Astrocyte (in vitro differentiated cells and primary cell): ENCODE results near the gene PRKCI. TPM values are rescaled to one million over a fixed set of nuclear protein-coding genes. Genes with fewer than 3 reads are reported as not detected.

Source experiments
- DNase-seq: peaks from one replicate; pipeline ENCODE4 v3.0.0-alpha.2; 2010; ENCODE audit warnings: low read depth
- FAIRE-seq: peaks from 2 replicates; lab custom pipeline; 2011; peaks lifted over from hg19 to GRCh38; lab: Jason Lieb, UNC
- H2AFZ ChIP-seq: 2 replicates; pipeline ENCODE4 v1.6.0; 2012; ENCODE audit warnings: low read depth, low read length, inconsistent platforms
- H3K27ac ChIP-seq: 2 replicates; pipeline ENCODE4 v1.5.1; 2011; ENCODE audit warnings: low read depth, low read length, inconsistent platforms
- H3K27me3 ChIP-seq: 2 replicates; pipeline ENCODE4 v1.6.0; 2011; ENCODE audit warnings: low read length, inconsistent platforms; ENCODE audit not compliant: insufficient read depth
- H3K36me3 ChIP-seq: 2 replicates; pipeline ENCODE4 v1.5.1; 2011; ENCODE audit warnings: low read length, inconsistent platforms; ENCODE audit not compliant: insufficient read depth
- H3K4me1 ChIP-seq: 2 replicates; pipeline ENCODE4 v1.5.1; 2011; ENCODE audit warnings: low read length, inconsistent platforms; ENCODE audit not compliant: insufficient read depth
- H3K4me2 ChIP-seq: 2 replicates; pipeline ENCODE4 v1.6.0; 2012; ENCODE audit warnings: low read length, inconsistent platforms
- H3K4me3 ChIP-seq: 2 replicates; pipeline ENCODE4 v1.5.1; 2011; ENCODE audit warnings: low read depth, mild to moderate bottlenecking, low read length, inconsistent platforms; ENCODE audit not compliant: insufficient read depth
- H3K79me2 ChIP-seq: 2 replicates; pipeline ENCODE4 v1.6.0; 2012; ENCODE audit warnings: mild to moderate bottlenecking, low read length, inconsistent platforms; ENCODE audit not compliant: insufficient read depth
- H3K9ac ChIP-seq: 2 replicates; pipeline ENCODE4 v1.6.0; 2012; ENCODE audit warnings: mild to moderate bottlenecking, low read length, inconsistent platforms
- H3K9me3 ChIP-seq: 2 replicates; pipeline ENCODE4 v1.5.1; 2012; ENCODE audit warnings: low read depth, mild to moderate bottlenecking, low read length, inconsistent platforms; ENCODE audit not compliant: insufficient read depth
- H4K20me1 ChIP-seq: 2 replicates; pipeline ENCODE4 v1.6.0; 2012; ENCODE audit warnings: low read length, inconsistent platforms; ENCODE audit not compliant: insufficient read depth
- H3K27ac Mint-ChIP-seq: one replicate; pipeline ENCODE4 v1.8.0; 2021; ENCODE audit warnings: mild to moderate bottlenecking, mixed read lengths; ENCODE audit not compliant: unreplicated experiment
- H3K27me3 Mint-ChIP-seq: one replicate; pipeline ENCODE4 v1.8.0; 2021; ENCODE audit warnings: low read depth, mixed read lengths; ENCODE audit not compliant: unreplicated experiment
- H3K36me3 Mint-ChIP-seq: one replicate; pipeline ENCODE4 v1.8.0; 2021; ENCODE audit warnings: low read depth, mixed read lengths; ENCODE audit not compliant: unreplicated experiment
- H3K4me1 Mint-ChIP-seq: one replicate; pipeline ENCODE4 v1.8.0; 2021; ENCODE audit warnings: low read depth, mixed read lengths; ENCODE audit not compliant: unreplicated experiment
- H3K4me3 Mint-ChIP-seq: one replicate; pipeline ENCODE4 v1.8.0; 2021; ENCODE audit warnings: mild to moderate bottlenecking, moderate library complexity, mixed read lengths; ENCODE audit not compliant: unreplicated experiment
- H3K9me3 Mint-ChIP-seq: one replicate; pipeline ENCODE4 v1.8.0; 2021; ENCODE audit warnings: mild to moderate bottlenecking, mixed read lengths; ENCODE audit not compliant: unreplicated experiment
- EZH2 ChIP-seq: IDR thresholded peaks from 2 replicates; pipeline ENCODE4 v1.6.1; 2012; ENCODE audit warnings: mild to moderate bottlenecking, low read length, inconsistent platforms; ENCODE audit not compliant: insufficient read depth
- total RNA-seq: library from RNA; stranded (reverse); gene quantifications from 2 replicates; pipeline ENCODE4 v1.2.1, GENCODE V29; 2021
- TF ChIP-seq, protein P1 (sequence below): IDR thresholded peaks from 2 replicates; pipeline ENCODE4 v1.5.1; 2011; ENCODE audit warnings: low read depth, mild to moderate bottlenecking, inconsistent platforms, low read length, moderate library complexity; ENCODE audit not compliant: insufficient read depth

Gene PRKCI
- total RNA-seq, 1 donor from 2014 or later: 65.2 TPM

DNA sequence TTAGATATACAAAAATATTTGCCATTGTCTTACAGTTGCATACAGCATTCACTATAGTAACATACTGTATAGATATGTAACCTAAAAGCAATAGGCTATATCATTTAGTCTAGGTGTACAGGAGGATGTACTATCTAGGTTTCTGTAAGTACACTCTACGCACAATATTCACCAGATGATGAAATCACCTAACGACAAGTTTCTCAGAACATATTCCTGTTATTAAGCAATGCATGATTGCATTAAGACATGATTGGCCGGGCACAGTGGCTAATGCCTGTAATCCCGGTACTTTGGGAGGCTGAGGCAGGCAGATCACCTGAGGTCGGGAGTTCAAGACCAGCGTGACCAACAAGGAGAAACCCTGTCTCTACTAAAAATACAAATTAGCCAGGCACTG lies 14.5 kb upstream of the PRKCI start:
- H3K27ac Mint-ChIP-seq: no peak overlapping the region
- no peak overlapping the region for H3K4me2 ChIP-seq
- H2AFZ ChIP-seq: no peak overlapping the region
- no peaks in the 10 kb centered on the region for H3K4me1 Mint-ChIP-seq
- no peaks in the 10 kb centered on the region for H3K36me3 Mint-ChIP-seq
- H3K9ac ChIP-seq: no peak overlapping the region
- no peaks in the 10 kb centered on the region for H3K36me3 ChIP-seq
- H3K9me3 ChIP-seq: no peaks in the 10 kb centered on the region
- no peak overlapping the region for H3K4me3 ChIP-seq
- no peaks in the 10 kb centered on the region for H3K79me2 ChIP-seq
- TF ChIP-seq, protein P1, sequence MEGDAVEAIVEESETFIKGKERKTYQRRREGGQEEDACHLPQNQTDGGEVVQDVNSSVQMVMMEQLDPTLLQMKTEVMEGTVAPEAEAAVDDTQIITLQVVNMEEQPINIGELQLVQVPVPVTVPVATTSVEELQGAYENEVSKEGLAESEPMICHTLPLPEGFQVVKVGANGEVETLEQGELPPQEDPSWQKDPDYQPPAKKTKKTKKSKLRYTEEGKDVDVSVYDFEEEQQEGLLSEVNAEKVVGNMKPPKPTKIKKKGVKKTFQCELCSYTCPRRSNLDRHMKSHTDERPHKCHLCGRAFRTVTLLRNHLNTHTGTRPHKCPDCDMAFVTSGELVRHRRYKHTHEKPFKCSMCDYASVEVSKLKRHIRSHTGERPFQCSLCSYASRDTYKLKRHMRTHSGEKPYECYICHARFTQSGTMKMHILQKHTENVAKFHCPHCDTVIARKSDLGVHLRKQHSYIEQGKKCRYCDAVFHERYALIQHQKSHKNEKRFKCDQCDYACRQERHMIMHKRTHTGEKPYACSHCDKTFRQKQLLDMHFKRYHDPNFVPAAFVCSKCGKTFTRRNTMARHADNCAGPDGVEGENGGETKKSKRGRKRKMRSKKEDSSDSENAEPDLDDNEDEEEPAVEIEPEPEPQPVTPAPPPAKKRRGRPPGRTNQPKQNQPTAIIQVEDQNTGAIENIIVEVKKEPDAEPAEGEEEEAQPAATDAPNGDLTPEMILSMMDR: no peak
- no peak for TF ChIP-seq EZH2
- H3K27ac ChIP-seq: no peak overlapping the region
- no peaks in the 10 kb centered on the region for H3K9me3 Mint-ChIP-seq
- no peak for DNase-seq
- no peaks in the 10 kb centered on the region for H3K4me1 ChIP-seq
- H4K20me1 ChIP-seq: no peaks in the 10 kb centered on the region
- FAIRE-seq: no peak
- no peaks in the 10 kb centered on the region for H3K27me3 ChIP-seq
- H3K4me3 Mint-ChIP-seq: no peak overlapping the region
- H3K27me3 Mint-ChIP-seq: no peaks in the 10 kb centered on the region

DNA sequence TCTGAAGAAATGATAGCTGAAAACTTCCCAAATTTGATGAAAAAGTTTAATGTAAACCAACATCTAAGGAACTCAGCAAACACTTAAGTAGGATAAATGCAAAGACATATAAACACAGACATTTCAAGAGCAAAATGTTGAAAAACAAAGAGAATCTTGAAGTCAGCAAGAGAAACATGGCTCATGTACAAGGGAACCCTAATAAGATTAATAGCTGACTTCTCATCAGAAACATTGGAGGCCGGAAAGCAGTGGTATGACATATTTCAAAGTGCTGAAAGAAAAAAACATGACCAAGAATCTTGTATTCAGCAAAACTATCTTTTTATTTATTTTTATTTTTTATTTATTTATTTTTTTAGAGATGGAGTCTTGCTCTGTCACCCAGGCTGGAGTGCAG lies 10.6 kb upstream of the PRKCI start:
- Histone ChIP-seq H3K4me2 (no peak overlapping the region), H3K36me3 (no peaks in the 10 kb centered on the region), H3K9ac (no peak overlapping the region), H4K20me1 (no peaks in the 10 kb centered on the region), H3K79me2 (no peaks in the 10 kb centered on the region), H3K27ac (no peak overlapping the region), H3K9me3 (no peaks in the 10 kb centered on the region), H3K4me3 (no peak overlapping the region), H3K4me1 (no peaks in the 10 kb centered on the region), H3K27me3 (no peaks in the 10 kb centered on the region), H2AFZ (no peak overlapping the region)
- Mint-ChIP-seq H3K4me1 (no peaks in the 10 kb centered on the region), H3K27ac (no peak overlapping the region), H3K9me3 (no peaks in the 10 kb centered on the region), H3K27me3 (no peaks in the 10 kb centered on the region), H3K36me3 (no peaks in the 10 kb centered on the region), H3K4me3 (no peak overlapping the region)
- FAIRE-seq (no peak), DNase-seq (no peak)
- TF ChIP-seq, protein P1: no peak
- TF ChIP-seq EZH2: no peak

DNA sequence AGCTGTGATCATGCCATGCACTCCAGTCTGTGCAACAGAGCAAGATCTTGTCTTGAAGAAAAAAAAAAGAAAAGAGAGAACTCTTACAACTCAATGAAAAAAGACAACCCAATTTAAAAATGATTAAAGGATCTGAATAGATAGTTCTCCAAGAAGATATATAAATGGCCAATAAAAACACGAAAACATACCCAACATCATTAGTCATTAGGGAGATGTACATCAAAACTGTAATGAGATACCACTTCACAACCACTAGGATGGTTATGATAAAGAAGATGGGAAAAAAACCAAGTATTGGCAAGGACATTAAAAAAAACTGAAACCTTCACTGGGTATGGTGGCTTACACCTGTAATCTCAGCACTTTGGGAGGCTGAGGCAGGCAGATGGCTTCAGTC lies 2.4 kb upstream of the PRKCI start:
- no peaks in the 10 kb centered on the region for H3K27me3 Mint-ChIP-seq
- no peak overlapping the region for H3K27ac ChIP-seq
- H3K27me3 ChIP-seq: no peaks in the 10 kb centered on the region
- H3K4me3 ChIP-seq: no peak overlapping the region
- no peaks in the 10 kb centered on the region for H3K9me3 Mint-ChIP-seq
- H3K9ac ChIP-seq: no peak overlapping the region
- FAIRE-seq (no peak), DNase-seq (no peak)
- H3K9me3 ChIP-seq: no peaks in the 10 kb centered on the region
- H3K79me2 ChIP-seq: peaks cover 23% of the 10 kb centered on the region
- H4K20me1 ChIP-seq: peaks cover 14% of the 10 kb centered on the region
- no peak overlapping the region for H3K4me3 Mint-ChIP-seq
- peaks cover 7% of the 10 kb centered on the region for H3K4me1 ChIP-seq
- no peak for TF ChIP-seq EZH2
- H3K4me1 Mint-ChIP-seq: peaks cover 5% of the 10 kb centered on the region
- H2AFZ ChIP-seq: no peak overlapping the region
- no peaks in the 10 kb centered on the region for H3K36me3 Mint-ChIP-seq
- no peak overlapping the region for H3K4me2 ChIP-seq
- no peak overlapping the region for H3K27ac Mint-ChIP-seq
- H3K36me3 ChIP-seq: no peaks in the 10 kb centered on the region
